ENCODE results near the gene PLB1.

DNA sequence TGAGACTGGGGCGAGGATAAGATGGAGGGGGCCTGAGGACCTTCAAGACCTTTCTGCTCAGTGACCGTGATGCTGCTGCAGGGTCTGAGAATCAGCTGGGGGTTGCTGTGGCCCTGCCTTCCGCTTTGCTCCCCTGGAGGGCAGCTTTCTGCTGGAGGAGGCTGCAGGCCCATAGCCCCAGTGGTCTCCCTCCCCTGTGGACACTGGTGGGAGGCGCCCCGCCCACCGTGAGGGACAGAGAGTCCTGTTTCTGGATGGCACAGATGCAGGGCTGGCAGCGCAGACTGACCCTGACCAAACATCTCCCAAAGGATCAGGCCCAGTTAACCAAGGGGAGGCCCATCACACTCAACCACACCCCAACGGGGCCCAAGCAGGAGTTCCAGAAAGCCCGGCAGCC, 42.8 kb downstream of the PLB1 start:
- no peak for TF ChIP-seq EZH2phosphoT487 (IDR thresholded peaks at IDR 0.05; ENCODE audit: insufficient read depth, low read depth)
- no peak for TF ChIP-seq EZH2 (IDR thresholded peaks at IDR 0.05; ENCODE audit: insufficient read depth, poor library complexity, severe bottlenecking)
